Chondrocyte (in vitro differentiated cells): ENCODE data around the gene DYNLT4. TPM values are rescaled to one million over a fixed set of nuclear protein-coding genes. Genes with fewer than 3 reads are reported as not detected.
"Not testable (repeated sequence)": the region's sequence is repeated elsewhere in the genome, so short reads cannot be mapped to it uniquely, and the experiment has no call there.

Experiments used
- DNase-seq: peaks from one replicate; pipeline ENCODE4 v3.0.0; 2021; ENCODE audit warnings: mixed read lengths, low spot score
- H3K27ac Mint-ChIP-seq: one replicate; pipeline ENCODE4 v1.8.0; 2021; ENCODE audit warnings: mild to moderate bottlenecking, moderate library complexity, mixed read lengths; ENCODE audit not compliant: unreplicated experiment
- H3K27me3 Mint-ChIP-seq: 2 replicates; pipeline ENCODE4 v1.8.0; 2021; ENCODE audit warnings: low read depth, mixed read lengths
- H3K36me3 Mint-ChIP-seq: 2 replicates; pipeline ENCODE4 v1.8.0; 2021; ENCODE audit warnings: low read depth, mixed read lengths
- H3K4me1 Mint-ChIP-seq: 2 replicates; pipeline ENCODE4 v1.8.0; 2021; ENCODE audit warnings: low read depth, mild to moderate bottlenecking, mixed read lengths
- H3K4me3 Mint-ChIP-seq: one replicate; pipeline ENCODE4 v1.8.0; 2021; ENCODE audit warnings: mild to moderate bottlenecking, moderate library complexity, mixed read lengths; ENCODE audit not compliant: unreplicated experiment
- H3K9me3 Mint-ChIP-seq: 2 replicates; pipeline ENCODE4 v1.8.0; 2021; ENCODE audit warnings: low read depth, mixed read lengths
- CTCF ChIP-seq: fragments of 200-600 bp; sonication (generic); IDR thresholded peaks from 2 replicates; pipeline ENCODE4 v1.5.0; 2021; ENCODE audit warnings: antibody characterized with exemption, mild to moderate bottlenecking, moderate library complexity
- total RNA-seq: library from RNA; stranded (reverse); gene quantifications from 3 replicates; pipeline ENCODE4 v1.2.1, GENCODE V29; 2021

DYNLT4 gene
- total RNA-seq, 1 donor from 2014 or later = not detected

DNA sequence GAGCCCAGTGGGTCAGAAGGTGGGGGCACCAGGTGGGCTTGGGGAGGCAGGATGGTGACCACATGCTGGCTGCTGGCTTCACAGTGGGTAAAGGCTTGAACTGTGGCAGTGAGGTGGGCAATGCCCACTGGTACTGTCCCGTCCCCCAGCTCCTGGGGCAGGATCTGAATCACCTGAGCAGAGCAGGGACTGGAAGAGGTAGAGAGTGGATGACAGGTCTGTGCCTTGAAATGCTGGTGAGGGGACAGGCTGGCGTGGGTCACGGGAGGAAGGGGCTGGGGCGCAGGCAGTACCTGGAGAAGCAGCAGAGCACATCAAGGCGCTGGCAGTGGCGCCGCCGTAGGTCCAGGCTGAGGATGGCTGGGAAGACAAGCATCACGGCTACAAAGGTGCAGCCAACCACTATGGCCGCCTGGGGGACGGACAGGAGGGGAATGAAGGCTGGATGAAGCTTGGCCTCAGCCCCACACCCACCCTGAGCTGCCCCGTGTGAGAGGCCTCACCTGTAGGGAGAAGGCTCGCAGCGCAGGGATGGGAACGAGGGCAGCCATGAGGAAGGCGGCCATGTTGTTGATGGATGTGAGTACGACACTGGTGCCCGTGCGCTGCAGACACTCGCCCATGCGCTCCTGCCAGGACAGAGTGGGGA lies 21.0 kb upstream of the DYNLT4 start:
- H3K4me3 Mint-ChIP-seq = no peak overlapping the region
- H3K36me3 Mint-ChIP-seq = no peaks in the 10 kb centered on the region
- DNase-seq = peak; percentile 84
- H3K4me1 Mint-ChIP-seq = no peaks in the 10 kb centered on the region
- H3K9me3 Mint-ChIP-seq = no peaks in the 10 kb centered on the region
- no peak overlapping the region for H3K27ac Mint-ChIP-seq
- no peak for TF ChIP-seq CTCF
- no peaks in the 10 kb centered on the region for H3K27me3 Mint-ChIP-seq

- H3K9me3 Mint-ChIP-seq = no peaks in the 10 kb centered on the region
- peak; percentile 84 for DNase-seq
These were observed 20.2 kb upstream of the DYNLT4 start for GRCh38 chr1:44827197-44828002.

GRCh38 chr1:44826375-44827196 lies 19.4 kb upstream of the DYNLT4 start:
- Mint-ChIP-seq H3K36me3 (no peaks in the 10 kb centered on the region), H3K9me3 (no peaks in the 10 kb centered on the region), H3K27ac (no peak overlapping the region), H3K4me1 (no peaks in the 10 kb centered on the region), H3K27me3 (no peaks in the 10 kb centered on the region), H3K4me3 (no peak overlapping the region)
- no peak for TF ChIP-seq CTCF
- DNase-seq = peak; percentile 86

More at GRCh38 chr1:44827197-44828002, 20.2 kb upstream of the DYNLT4 start:
- Mint-ChIP-seq H3K36me3 (no peaks in the 10 kb centered on the region), H3K4me1 (no peaks in the 10 kb centered on the region), H3K27me3 (no peaks in the 10 kb centered on the region), H3K4me3 (no peak overlapping the region), H3K27ac (no peak overlapping the region)
- TF ChIP-seq CTCF = no peak

DNA sequence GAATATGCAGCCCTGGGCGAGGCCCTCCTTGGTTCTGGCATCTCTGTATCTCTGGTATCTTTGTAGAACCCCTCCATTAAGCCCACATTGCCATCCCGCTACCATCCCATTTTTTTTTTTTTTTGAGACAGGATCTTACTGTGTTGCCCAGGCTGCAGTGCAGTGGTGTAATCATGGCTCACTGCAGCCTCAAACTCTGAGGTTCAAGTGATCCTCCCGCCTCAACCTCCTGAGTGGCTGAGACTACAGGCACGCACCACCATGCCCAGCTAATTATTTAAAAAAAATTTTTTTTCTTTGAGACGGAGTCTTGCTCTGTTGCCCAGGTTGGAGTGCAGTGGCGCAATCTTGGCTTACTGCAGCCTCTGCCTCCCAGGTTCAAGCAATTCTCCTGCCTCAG lies 17.2 kb upstream of the DYNLT4 start:
- H3K4me1 Mint-ChIP-seq = peaks cover 10% of the 10 kb centered on the region
- H3K9me3 Mint-ChIP-seq, H3K36me3 Mint-ChIP-seq, H3K27me3 Mint-ChIP-seq, H3K4me3 Mint-ChIP-seq, H3K27ac Mint-ChIP-seq: not testable (repeated sequence)
- peak; percentile 17 for DNase-seq

GRCh38 chr1:44822981-44823451 lies 15.9 kb upstream of the DYNLT4 start:
- H3K9me3 Mint-ChIP-seq = no peaks in the 10 kb centered on the region
- peak; percentile 90 for DNase-seq
- no peak for TF ChIP-seq CTCF
- H3K27ac Mint-ChIP-seq = no peak overlapping the region
- H3K27me3 Mint-ChIP-seq = no peaks in the 10 kb centered on the region
- peaks cover 24% of the 10 kb centered on the region for H3K4me1 Mint-ChIP-seq
- no peak overlapping the region for H3K4me3 Mint-ChIP-seq
- no peaks in the 10 kb centered on the region for H3K36me3 Mint-ChIP-seq
